OCI-LY3 (cell line): ENCODE results near the gene IBTK.
"Not testable (repeated sequence)": the region's sequence is repeated elsewhere in the genome, so short reads cannot be mapped to it uniquely, and the experiment has no call there.

ENCODE experiments used
- H2AFZ ChIP-seq: fragments of 200-600, 300-600 bp; shearing (Covaris generic); 2 replicates; pipeline ENCODE4 v1.6.0; 2014; ENCODE audit warnings: antibody characterized with exemption, low read depth, low read length
- H3K27ac ChIP-seq: fragments of 200-600, 300-600 bp; sonication (generic); 2 replicates; pipeline ENCODE4 v1.5.1; 2014; ENCODE audit warnings: mild to moderate bottlenecking, low read length, moderate library complexity, mixed read lengths
- H3K27me3 ChIP-seq: fragments of 200-600, 300-600 bp; sonication (generic); 2 replicates; pipeline ENCODE4 v1.6.1; 2014; ENCODE audit warnings: low read depth, low read length, mixed read lengths
- H3K36me3 ChIP-seq: fragments of 200-600, 300-600 bp; sonication (generic); replicated peaks from 2 replicates; pipeline ENCODE3; 2014; ENCODE audit warnings: low read depth, low read length, mixed read lengths
- H3K4me1 ChIP-seq: fragments of 300-600, 200-600 bp; sonication (generic); 2 replicates; pipeline ENCODE4 v1.6.1; 2014; ENCODE audit warnings: low read length, mixed read lengths
- H3K4me2 ChIP-seq: fragments of 200-600, 300-600 bp; sonication (generic); 2 replicates; pipeline ENCODE4 v1.6.1; 2014; ENCODE audit warnings: low read length, mixed read lengths
- H3K4me3 ChIP-seq: fragments of 300-600, 200-600 bp; sonication (generic); 2 replicates; pipeline ENCODE4 v1.5.1; 2014; ENCODE audit warnings: antibody characterized with exemption, mild to moderate bottlenecking, low read length, moderate library complexity
- H3K79me2 ChIP-seq: fragments of 300-600, 200-600 bp; shearing (Covaris generic); 2 replicates; pipeline ENCODE4 v1.6.1; 2014; ENCODE audit warnings: mild to moderate bottlenecking, low read length, mixed read lengths
- H3K9ac ChIP-seq: fragments of 300-600, 200-600 bp; shearing (Covaris generic); 2 replicates; pipeline ENCODE4 v1.6.0; 2014; ENCODE audit warnings: mild to moderate bottlenecking, low read length, moderate library complexity
- H3K9me3 ChIP-seq: fragments of 200-600, 300-600 bp; shearing (Covaris generic); 2 replicates; pipeline ENCODE4 v1.6.1; 2014; ENCODE audit warnings: low read length, mixed read lengths; ENCODE audit not compliant: insufficient read depth
- H4K20me1 ChIP-seq: fragments of 200-600, 300-600 bp; sonication (generic); 2 replicates; pipeline ENCODE4 v1.6.1; 2016; ENCODE audit warnings: low read length, mixed read lengths; ENCODE audit not compliant: insufficient read depth
- EZH2phosphoT487 ChIP-seq: fragments of 200-600 bp; shearing (Covaris generic); IDR thresholded peaks from 2 replicates; pipeline ENCODE4 v1.6.1; 2018; ENCODE audit warnings: antibody characterized with exemption, mixed run types, low read depth
- TF ChIP-seq, protein P1 (sequence below): fragments of 200-600, 300-600 bp; sonication (generic); IDR thresholded peaks from 2 replicates; pipeline ENCODE4 v1.5.1; 2014; ENCODE audit warnings: antibody characterized with exemption, low read length, low read depth

The IBTK gene

DNA sequence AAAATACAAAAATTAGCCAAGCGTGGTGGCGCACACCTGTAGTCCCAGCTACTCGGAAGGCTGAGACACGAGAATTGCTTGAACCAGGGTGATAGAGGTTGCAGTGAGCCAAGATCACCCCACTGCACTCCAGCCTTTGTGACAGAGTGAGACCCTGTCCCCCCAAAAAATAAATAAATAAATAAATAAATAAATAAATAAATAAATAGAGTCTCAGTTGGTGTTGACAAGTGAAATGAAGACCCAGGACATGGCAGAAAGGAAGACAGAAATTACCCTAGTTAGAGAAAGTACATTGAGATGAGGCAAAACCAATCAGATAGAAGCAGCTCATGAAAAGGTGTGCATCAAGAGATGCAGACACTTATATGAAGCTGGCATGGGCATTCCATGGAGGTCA is 105.0 kb downstream of the IBTK start:
- Histone ChIP-seq H4K20me1 (no peaks in the 10 kb centered on the region), H3K4me1 (peaks cover 13% of the 10 kb centered on the region), H3K4me2 (no peak overlapping the region), H3K9me3 (no peaks in the 10 kb centered on the region), H2AFZ (no peak overlapping the region), H3K4me3 (no peak overlapping the region), H3K36me3 (peaks cover 14% of the 10 kb centered on the region), H3K27me3 (no peaks in the 10 kb centered on the region), H3K9ac (no peak overlapping the region), H3K79me2 (no peaks in the 10 kb centered on the region), H3K27ac (no peak overlapping the region)
- no peak for TF ChIP-seq EZH2phosphoT487
- TF ChIP-seq, protein P1, sequence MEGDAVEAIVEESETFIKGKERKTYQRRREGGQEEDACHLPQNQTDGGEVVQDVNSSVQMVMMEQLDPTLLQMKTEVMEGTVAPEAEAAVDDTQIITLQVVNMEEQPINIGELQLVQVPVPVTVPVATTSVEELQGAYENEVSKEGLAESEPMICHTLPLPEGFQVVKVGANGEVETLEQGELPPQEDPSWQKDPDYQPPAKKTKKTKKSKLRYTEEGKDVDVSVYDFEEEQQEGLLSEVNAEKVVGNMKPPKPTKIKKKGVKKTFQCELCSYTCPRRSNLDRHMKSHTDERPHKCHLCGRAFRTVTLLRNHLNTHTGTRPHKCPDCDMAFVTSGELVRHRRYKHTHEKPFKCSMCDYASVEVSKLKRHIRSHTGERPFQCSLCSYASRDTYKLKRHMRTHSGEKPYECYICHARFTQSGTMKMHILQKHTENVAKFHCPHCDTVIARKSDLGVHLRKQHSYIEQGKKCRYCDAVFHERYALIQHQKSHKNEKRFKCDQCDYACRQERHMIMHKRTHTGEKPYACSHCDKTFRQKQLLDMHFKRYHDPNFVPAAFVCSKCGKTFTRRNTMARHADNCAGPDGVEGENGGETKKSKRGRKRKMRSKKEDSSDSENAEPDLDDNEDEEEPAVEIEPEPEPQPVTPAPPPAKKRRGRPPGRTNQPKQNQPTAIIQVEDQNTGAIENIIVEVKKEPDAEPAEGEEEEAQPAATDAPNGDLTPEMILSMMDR, result no peak

DNA sequence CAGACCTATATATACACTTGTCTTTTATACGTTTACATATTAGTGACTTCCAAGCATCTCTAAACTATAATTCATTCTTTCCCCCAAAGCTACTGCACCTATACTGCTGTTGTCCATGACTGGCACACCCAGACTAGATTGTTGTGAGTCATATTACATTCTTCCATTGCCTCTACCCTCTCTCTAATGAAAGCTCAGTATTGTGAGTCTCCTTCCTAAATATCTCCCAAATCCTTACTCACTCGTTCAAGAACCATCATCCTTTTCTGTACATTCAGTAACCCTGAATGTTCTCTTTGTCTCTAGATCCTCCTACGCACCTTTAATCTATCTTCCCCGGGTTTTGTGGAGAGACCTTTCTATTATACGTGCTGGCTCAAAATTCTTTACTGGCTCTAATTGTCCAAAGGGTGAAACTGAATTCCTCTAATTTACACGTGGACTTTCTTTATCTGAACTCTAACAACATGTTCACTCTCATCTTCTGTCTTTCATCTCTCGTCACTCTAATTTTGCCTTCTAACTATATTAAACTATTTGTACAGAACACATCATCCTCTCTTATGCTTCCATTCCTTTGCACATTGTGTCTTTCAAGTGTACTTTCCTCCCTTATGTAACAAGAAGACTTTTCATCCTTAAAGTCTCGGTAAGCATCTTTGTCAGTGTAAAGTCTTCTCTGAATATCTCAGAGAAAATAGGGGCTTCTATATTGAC is 109.3 kb downstream of the IBTK start:
- H3K4me3 ChIP-seq, result no peak overlapping the region
- no peaks in the 10 kb centered on the region for H4K20me1 ChIP-seq
- H3K4me1 ChIP-seq, result no peaks in the 10 kb centered on the region
- H3K9ac ChIP-seq, result no peak overlapping the region
- no peak overlapping the region for H3K4me2 ChIP-seq
- no peaks in the 10 kb centered on the region for H3K27me3 ChIP-seq
- TF ChIP-seq EZH2phosphoT487, result no peak
- TF ChIP-seq, protein P1, result no peak
- no peaks in the 10 kb centered on the region for H3K79me2 ChIP-seq
- peaks cover 14% of the 10 kb centered on the region for H3K36me3 ChIP-seq
- H3K9me3 ChIP-seq, result no peaks in the 10 kb centered on the region
- H3K27ac ChIP-seq, result no peak overlapping the region
- H2AFZ ChIP-seq, result no peak overlapping the region

DNA sequence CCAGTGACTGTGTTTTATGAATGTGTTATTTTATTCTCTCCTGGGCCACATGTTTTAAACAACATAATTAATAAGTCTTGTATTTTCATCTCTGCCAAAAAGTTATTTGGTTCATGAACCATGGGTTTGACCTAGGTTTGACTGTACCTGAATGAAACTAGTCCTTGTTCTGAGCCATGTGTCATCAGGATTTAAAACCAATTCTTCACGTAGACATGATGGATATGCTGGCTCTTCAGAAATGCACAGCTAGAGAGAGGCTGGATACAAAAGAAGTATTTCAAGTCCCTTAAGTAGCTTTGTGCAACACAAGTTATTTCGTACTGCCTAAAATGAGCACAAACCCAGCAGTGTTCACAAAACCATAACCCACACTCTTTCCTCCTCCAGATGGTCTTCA is 116.1 kb downstream of the IBTK start:
- Histone ChIP-seq H4K20me1 (no peaks in the 10 kb centered on the region), H3K27ac (no peak overlapping the region), H3K9me3 (no peaks in the 10 kb centered on the region), H3K4me2 (no peak overlapping the region), H3K36me3 (peaks cover 3% of the 10 kb centered on the region), H3K79me2 (no peaks in the 10 kb centered on the region), H2AFZ (no peak overlapping the region), H3K4me1 (no peaks in the 10 kb centered on the region), H3K4me3 (no peak overlapping the region), H3K27me3 (no peaks in the 10 kb centered on the region), H3K9ac (no peak overlapping the region)
- TF ChIP-seq, protein P1, result no peak

DNA sequence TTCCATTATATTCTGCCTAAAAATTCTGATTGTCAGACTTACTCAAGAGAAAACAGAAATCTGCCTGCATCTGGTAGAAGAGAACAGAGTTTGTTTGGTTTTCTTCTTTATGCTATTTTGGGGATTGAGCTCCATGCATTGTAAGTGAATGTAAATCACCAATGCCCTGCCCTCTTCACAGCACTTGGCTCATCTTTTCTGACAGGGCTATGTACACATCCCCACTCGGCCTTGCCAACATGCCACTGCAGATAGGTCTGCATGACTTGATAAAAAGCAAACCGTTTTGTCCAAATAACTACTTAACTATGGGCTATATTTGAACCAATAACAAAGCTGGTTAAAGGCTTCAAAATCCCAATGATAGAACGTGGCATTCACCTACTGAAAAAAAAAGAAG is 117.7 kb downstream of the IBTK start:
- Histone ChIP-seq H4K20me1 (no peaks in the 10 kb centered on the region), H3K27me3 (no peaks in the 10 kb centered on the region), H3K36me3 (peaks cover 3% of the 10 kb centered on the region), H3K9ac (no peak overlapping the region), H3K4me2 (no peak overlapping the region), H3K27ac (no peak overlapping the region), H3K9me3 (no peaks in the 10 kb centered on the region), H3K4me1 (no peaks in the 10 kb centered on the region), H3K79me2 (no peaks in the 10 kb centered on the region), H3K4me3 (no peak overlapping the region), H2AFZ (no peak overlapping the region)
- TF ChIP-seq EZH2phosphoT487, result no peak
- TF ChIP-seq, protein P1, result no peak

DNA sequence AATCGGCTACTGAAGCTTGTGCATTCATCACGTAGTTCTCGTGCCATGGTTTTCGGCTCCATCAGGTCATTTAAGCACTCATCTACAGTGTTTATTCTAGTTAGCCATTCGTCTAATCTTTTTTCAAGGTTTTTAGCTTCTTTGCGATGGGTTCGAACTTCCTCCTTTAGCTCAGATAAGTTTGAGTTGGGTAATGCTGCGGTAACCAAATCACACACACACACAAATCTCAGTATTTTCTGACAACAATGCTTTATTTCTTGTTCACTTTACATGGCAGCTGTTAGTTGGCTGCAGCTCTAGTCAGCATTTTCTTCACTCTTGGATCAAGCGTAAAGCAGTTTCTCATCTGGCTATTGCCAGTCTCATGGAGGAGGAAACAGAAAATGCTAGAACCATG is 118.6 kb downstream of the IBTK start:
- not testable (repeated sequence) for H3K4me2 ChIP-seq, H4K20me1 ChIP-seq, H3K79me2 ChIP-seq, H2AFZ ChIP-seq, H3K27me3 ChIP-seq, H3K36me3 ChIP-seq, H3K9ac ChIP-seq, H3K4me3 ChIP-seq, H3K27ac ChIP-seq, H3K9me3 ChIP-seq, H3K4me1 ChIP-seq
